DMS79 treated with DMSO at 0.1 percent for 48 hours (cell line): ENCODE data around the gene UBR3.
"Not testable (repeated sequence)": the region's sequence is repeated elsewhere in the genome, so short reads cannot be mapped to it uniquely, and the experiment has no call there.

Experiments used
- DNase-seq: peaks from one replicate; lab custom pipeline; 2025; lab: John Stamatoyannopoulos, UW

Gene UBR3

DNA sequence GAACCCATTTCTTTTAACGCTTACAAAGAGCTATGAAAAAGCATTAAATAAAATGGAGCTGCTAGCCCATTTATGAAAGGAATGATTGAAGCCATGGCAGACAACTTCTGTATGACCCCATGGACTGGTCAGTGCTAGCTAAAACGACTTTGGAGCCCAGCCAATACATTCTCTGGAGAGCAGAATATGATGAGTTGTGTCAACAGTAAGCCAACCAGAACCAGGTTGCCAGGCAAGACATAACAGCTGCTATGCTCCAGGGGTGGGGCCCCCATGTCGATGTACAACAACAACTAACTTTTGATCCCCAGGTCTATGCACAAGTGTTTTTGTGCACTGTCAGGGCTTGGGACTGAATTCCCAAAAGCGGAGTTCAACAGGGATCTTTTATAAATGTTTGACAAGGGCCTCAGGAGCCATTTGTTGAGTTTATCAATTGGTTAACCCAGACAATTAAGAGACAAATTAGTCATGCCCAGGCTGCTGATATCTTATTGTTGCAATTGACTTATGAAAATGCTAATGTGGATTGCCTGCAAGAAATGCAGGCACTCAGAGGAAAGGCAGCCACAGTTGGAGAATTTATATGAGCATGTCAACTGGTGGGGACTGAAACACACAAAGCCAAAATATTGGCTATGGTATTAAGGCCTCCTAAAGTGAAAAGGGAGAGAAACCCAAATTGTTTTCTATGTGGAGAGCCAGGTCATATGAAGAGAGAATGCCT lies 286.1 kb downstream of the UBR3 start:
- DNase-seq: no peak

DNA sequence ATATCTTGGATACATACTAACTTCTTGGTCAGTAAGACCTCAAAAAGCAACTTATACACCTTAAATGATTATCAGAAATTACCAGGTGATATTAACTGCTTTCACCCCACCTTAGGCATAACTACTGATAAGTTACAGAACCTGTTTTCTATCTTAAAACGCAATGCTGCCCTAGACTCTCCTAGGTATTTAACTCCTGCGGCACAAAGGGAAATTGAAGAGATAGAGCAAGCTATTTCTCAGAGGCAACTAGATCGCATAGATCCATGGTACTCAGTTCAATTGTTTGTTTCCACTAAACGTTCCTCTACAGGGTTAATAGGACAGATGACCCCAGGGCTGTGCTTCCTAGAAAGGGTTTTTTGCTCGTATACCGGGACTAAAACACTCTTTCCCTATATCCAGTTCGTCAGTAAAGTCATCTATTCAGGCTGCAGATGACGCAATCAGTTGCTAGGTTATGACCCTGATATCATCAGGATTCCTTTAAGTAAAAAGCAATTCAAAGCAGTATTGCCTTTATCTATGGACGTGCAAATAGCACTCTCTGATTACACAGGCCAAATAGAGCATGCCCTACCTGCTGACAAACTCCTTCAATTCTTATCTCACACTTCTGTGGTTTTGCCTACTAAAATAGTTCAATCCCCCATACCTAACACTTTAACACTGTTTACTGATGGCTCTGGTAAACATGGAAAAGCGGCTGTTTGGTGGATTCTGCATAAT lies 288.4 kb downstream of the UBR3 start:
- no peak for DNase-seq

DNA sequence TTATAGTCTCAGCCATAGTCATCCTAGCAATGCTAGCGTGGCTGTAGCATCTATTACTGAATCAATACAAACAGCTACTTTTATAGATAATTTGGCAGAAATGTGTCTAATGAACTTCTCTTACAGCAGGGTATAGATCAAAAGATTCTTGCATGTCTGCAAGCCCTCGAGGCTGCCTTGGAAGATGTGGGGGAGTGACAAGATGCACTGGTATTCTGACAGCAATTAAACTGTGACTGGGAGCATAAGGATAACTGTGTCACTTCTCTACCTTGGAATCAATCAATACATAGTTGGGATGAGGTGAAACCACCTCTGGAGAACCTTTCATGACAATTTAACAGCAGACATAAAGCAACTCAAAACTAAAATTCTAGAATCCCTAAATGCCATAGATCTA lies 291.4 kb downstream of the UBR3 start:
- DNase-seq: no peak

DNA sequence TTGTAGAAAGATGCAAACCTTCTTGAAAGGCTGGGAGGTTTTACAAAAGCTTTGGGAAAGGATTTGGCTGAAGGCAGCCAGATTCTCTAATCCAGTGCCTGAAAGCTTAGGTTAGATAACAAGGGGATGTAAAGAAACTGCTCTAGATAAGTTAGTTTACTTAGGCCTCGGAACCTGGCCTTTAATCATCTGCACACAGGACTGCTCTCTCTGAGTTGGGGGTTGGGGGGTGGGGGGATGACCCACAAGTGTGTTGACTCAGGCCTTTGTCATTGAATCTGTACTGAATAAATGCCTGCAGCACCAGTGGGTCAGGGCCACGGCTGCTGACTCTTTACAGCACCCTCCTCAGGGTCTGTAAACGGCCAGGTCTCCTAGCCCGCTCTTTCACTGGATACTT lies 292.1 kb downstream of the UBR3 start:
- not testable (repeated sequence) for DNase-seq

DNA sequence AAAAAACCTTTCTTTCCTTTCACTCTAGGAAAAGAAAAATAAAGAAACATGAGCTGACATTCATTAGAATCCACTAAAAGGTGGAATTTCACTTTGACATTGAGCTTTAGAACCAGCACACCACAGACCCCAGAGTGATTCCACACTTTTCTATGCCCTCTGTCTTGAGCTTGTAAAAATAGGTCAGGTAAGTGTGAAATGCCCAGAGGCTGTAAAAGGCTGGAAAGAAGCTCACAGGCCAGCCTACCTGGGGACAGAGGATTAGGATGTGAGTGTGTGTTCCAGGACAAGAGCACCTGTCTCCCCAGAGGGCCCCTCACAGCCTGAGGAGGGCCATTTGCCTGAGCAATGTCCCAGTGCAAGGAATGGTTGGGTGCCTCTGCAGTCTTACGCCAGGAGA lies 294.4 kb downstream of the UBR3 start:
- no peak for DNase-seq

DNA sequence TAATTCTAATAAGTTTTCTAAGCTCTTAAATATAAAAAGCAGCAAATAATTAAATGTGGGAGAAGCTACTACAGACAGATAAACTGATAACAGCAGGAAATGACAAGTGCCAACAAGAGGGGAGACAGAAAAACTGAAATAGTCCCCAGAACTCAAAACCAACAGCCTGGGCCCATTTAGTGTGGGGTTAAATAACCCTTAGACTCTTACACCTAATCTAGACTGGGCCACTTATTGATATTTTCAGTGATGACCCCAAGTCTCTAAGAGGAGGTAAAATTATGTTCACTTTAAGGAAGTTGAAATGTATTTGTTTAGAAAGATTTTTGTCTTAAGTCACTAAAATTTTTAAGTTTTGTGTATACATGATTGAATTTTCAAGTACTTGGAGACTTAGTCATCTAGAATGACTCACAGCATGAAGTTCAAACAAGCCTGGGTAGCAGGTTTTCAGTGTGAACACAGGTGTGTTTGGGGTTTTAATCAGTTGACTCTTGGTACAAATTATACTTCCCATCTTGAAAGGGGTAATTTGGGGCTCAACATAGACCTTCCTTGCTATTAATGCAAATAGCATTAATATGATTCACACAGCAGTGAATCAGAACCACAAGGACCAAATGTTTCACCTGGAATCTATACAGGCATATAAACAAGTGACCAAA lies 295.8 kb downstream of the UBR3 start:
- DNase-seq: peak; percentile 17

DNA sequence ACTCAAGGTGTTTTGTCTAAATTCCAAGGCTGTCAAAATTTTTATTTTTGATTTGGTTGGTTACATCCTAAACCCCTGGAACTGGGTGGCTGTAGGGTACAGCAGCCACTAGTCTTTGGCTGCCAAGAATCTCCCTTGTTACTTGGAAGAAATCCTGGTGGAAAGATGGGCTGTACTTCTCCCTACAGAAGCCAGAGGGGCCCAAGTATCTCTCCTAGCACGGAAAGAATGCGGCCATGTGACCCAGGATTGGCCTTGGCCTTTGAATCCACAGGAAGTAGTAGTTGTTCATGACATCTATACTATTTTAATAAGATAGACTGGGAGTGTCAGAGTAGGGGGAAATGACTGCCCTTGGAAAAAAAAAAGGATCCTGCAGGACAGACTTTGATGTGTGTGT lies 296.3 kb downstream of the UBR3 start:
- no peak for DNase-seq

DNA sequence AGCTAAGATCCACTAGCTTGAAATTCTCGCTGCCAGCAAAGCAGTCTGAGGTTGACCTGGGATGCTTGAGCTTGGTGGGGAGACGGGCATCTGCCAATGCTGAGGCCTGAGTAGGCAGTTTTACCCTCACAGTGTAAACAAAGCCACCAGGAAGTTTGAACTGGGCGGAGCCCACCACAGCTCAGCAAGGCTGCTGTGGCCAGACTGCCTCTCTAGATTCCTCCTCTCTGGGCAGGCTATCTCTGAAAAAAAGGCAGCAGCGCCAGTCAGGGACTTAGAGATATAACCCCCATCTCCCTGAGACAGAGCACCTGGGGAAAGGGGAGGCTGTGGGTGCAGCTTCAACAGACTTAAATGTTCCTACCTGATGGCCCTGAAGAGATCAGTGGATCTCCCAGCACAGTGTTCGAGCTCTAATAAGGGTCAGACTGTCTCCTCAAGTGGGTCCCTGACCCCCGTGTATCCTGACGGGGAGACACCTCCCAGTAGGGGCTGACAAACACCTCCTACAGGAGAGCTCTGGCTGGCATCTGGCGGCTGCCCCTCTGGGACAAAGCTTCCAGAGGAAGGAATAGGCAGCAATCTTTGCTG lies 299.0 kb downstream of the UBR3 start:
- DNase-seq: not testable (repeated sequence)
